HCT116 (cell line): ENCODE data around the gene TMEM138. TPM values are rescaled to one million over a fixed set of nuclear protein-coding genes. Genes with fewer than 3 reads are reported as not detected.

Source experiments
- ATAC-seq: fragments of 200-7000 bp; cut with Tn5 transposase; 2 replicates; pipeline ENCODE4 v1.9.1; 2020; ENCODE audit warnings: mild to moderate bottlenecking, moderate library complexity
- BruUV-seq: library from RNA; stranded (reverse); fragments of 400-500 nt; replicated peaks from 2 replicates; lab custom pipeline; 2021; lab: Mats Ljungman, UMichigan
- CTCF ChIA-PET: fragments of 300-600 bp; sonication (Branson Sonifier 250); formaldehyde crosslinking; loops from one replicate; lab custom pipeline; 2021; ENCODE audit warnings: antibody characterized with exemption; lab: Charles Lee
- POLR2A ChIA-PET: fragments of 300-600, 350-600 bp; sonication (Branson Sonifier 250); formaldehyde crosslinking; loops from one replicate; lab custom pipeline; 2021; ENCODE audit warnings: antibody characterized with exemption; lab: Charles Lee
- RAD21 ChIA-PET, 2 experiments: fragments of 300-600 bp; sonication (Branson Sonifier 250); formaldehyde crosslinking; loops; one replicate each; lab custom pipeline; 2023; ENCODE audit warnings: low total read pairs in 2 of 2; ENCODE audit not compliant: uncharacterized antibody in 2 of 2, unreplicated experiment in 2 of 2, low non-redundant PET in 1 of 2; lab: Charles Lee
- DNase-seq: peaks from one replicate; pipeline ENCODE4 v3.0.0-alpha.2; 2010; ENCODE audit warnings: low read depth, low spot score
- H2AFZ ChIP-seq: fragments of 200-600 bp; shearing (Covaris generic), sonication (generic); 2 replicates; pipeline ENCODE4 v1.6.1; 2017; ENCODE audit warnings: low read depth, mixed run types, mixed read lengths, antibody characterized with exemption, low read length; ENCODE audit not compliant: poor library complexity, severe bottlenecking
- H3K27ac ChIP-seq: 2 replicates; pipeline ENCODE4 v1.5.1; 2012; ENCODE audit warnings: low read depth, low read length
- H3K27me3 ChIP-seq: fragments of 200-600 bp; sonication (generic); 2 replicates; pipeline ENCODE4 v1.6.1; 2016; ENCODE audit warnings: mixed run types, low read length, mixed read lengths; ENCODE audit not compliant: insufficient read depth
- H3K36me3 ChIP-seq, 2 experiments: fragments of 200-500 bp in 1 of 2; fragments of 200-600 bp in 1 of 2; sonication (Bioruptor generic) in 1 of 2; sonication (generic) in 1 of 2; 2 replicates each; pipeline versions ENCODE4 v1.5.1 to v1.6.1; 2014 to 2016; ENCODE audit warnings: low read length in 2 of 2, inconsistent platforms in 1 of 2, mixed read lengths in 1 of 2, mixed run types in 1 of 2; ENCODE audit not compliant: insufficient read depth in 2 of 2, control insufficient read depth in 1 of 2
- H3K4me1 ChIP-seq, 2 experiments: fragments of 200-600 bp in 1 of 2; sonication (generic) in 1 of 2; 2 replicates each; pipeline versions ENCODE4 v1.5.1 to v1.6.1; 2012 to 2017; ENCODE audit warnings: low read length in 2 of 2, inconsistent platforms in 1 of 2, mild to moderate bottlenecking in 1 of 2, mixed read lengths in 1 of 2, mixed run types in 1 of 2, moderate library complexity in 1 of 2; ENCODE audit not compliant: insufficient read depth in 2 of 2, control insufficient read depth in 1 of 2
- H3K4me2 ChIP-seq: fragments of 200-600 bp; sonication (generic); 2 replicates; pipeline ENCODE4 v1.6.1; 2017; ENCODE audit warnings: mixed run types, low read length, mixed read lengths
- H3K4me3 ChIP-seq, 2 experiments: fragments of 200-600 bp in 1 of 2; sonication (generic) in 1 of 2; replicated peaks in 1 of 2; 2 replicates each; pipeline ENCODE4 v1.5.1; 2011 to 2016; ENCODE audit warnings: low read length in 2 of 2, control low read depth in 1 of 2, low read depth in 1 of 2, mild to moderate bottlenecking in 1 of 2, mixed read lengths in 1 of 2, mixed run types in 1 of 2
- H3K79me2 ChIP-seq: fragments of 200-600 bp; sonication (generic); 2 replicates; pipeline ENCODE4 v1.6.1; 2017; ENCODE audit warnings: mild to moderate bottlenecking, mixed run types, low read length, moderate library complexity, mixed read lengths; ENCODE audit not compliant: insufficient read depth
- H3K9ac ChIP-seq: fragments of 200-600 bp; sonication (generic); 2 replicates; pipeline ENCODE4 v1.6.1; 2016; ENCODE audit warnings: low read length, mixed read lengths
- H3K9me2 ChIP-seq: fragments of 200-600 bp; sonication (generic), shearing (Covaris generic); 2 replicates; pipeline ENCODE4 v1.6.1; 2017; ENCODE audit warnings: mixed run types, mild to moderate bottlenecking, moderate library complexity; ENCODE audit not compliant: insufficient read depth
- H3K9me3 ChIP-seq, 2 experiments: fragments of 200-500 bp in 1 of 2; fragments of 200-600 bp in 1 of 2; sonication (Bioruptor generic) in 1 of 2; sonication (generic) in 1 of 2; 2 replicates each; pipeline ENCODE4 v1.6.1; 2014 to 2017; ENCODE audit warnings: low read length in 2 of 2, mixed read lengths in 2 of 2, inconsistent platforms in 1 of 2, low read depth in 1 of 2, mild to moderate bottlenecking in 1 of 2, mixed run types in 1 of 2, moderate library complexity in 1 of 2; ENCODE audit not compliant: control insufficient read depth in 1 of 2, insufficient read depth in 1 of 2
- H4K20me1 ChIP-seq: fragments of 200-600 bp; sonication (generic), shearing (Covaris generic); 2 replicates; pipeline ENCODE4 v1.6.1; 2017; ENCODE audit warnings: mixed run types, mild to moderate bottlenecking, moderate library complexity; ENCODE audit not compliant: insufficient read depth
- CEBPB ChIP-seq: IDR thresholded peaks from 2 replicates; pipeline ENCODE4 v1.6.1; 2012; ENCODE audit warnings: low read depth
- EZH2 ChIP-seq: fragments of 200-600 bp; sonication (generic); IDR thresholded peaks from 2 replicates; pipeline ENCODE4 v1.6.1; 2017; ENCODE audit warnings: antibody characterized with exemption, mixed run types
- JUND ChIP-seq: IDR thresholded peaks from 2 replicates; pipeline ENCODE4 v1.6.1; 2012
- POLR2AphosphoS5 ChIP-seq: IDR thresholded peaks from 2 replicates; pipeline ENCODE4 v1.6.1; 2011; ENCODE audit warnings: mild to moderate bottlenecking, low read depth, low read length, moderate library complexity
- RAD21 ChIP-seq: IDR thresholded peaks from 2 replicates; pipeline ENCODE4 v1.6.1; 2012; ENCODE audit warnings: low read depth, mild to moderate bottlenecking
- SIN3A ChIP-seq: IDR thresholded peaks from 2 replicates; pipeline ENCODE4 v1.6.1; 2012; ENCODE audit warnings: low read depth
- SP1 ChIP-seq: IDR thresholded peaks from 2 replicates; pipeline ENCODE4 v1.6.1; 2012; ENCODE audit warnings: low read depth
- SRF ChIP-seq: IDR thresholded peaks from 2 replicates; pipeline ENCODE4 v1.6.1; 2012; ENCODE audit warnings: low read depth
- TCF7L2 ChIP-seq: IDR thresholded peaks from 2 replicates; pipeline ENCODE4 v1.7.0; 2011; ENCODE audit warnings: borderline replicate concordance, inconsistent platforms; ENCODE audit not compliant: insufficient read depth, insufficient read length; ENCODE audit errors: extremely low read depth
- YY1 ChIP-seq: IDR thresholded peaks from 2 replicates; pipeline ENCODE4 v1.6.1; 2011; ENCODE audit warnings: low read length, low read depth, moderate library complexity, mild to moderate bottlenecking; ENCODE audit not compliant: insufficient replicate concordance; ENCODE audit errors: extremely low read depth
- intact Hi-C: fragments of 100-400 bp; cut with micrococcal nuclease; formaldehyde crosslinking; loops from 2 replicates; pipeline ENCODE4 v1.10.0; 2022
- total RNA-seq: library from RNA; stranded (reverse); gene quantifications from one replicate; pipeline ENCODE4 v1.2.1, GENCODE V29; 2021; ENCODE audit not compliant: unreplicated experiment
- TF ChIP-seq, protein P1 (sequence below): IDR thresholded peaks from 2 replicates; pipeline ENCODE4 v1.6.1; 2011; ENCODE audit warnings: mild to moderate bottlenecking, low read length, moderate library complexity; ENCODE audit not compliant: insufficient replicate concordance; ENCODE audit errors: extremely low read depth
- TF ChIP-seq, protein P2 (sequence below): IDR thresholded peaks from 2 replicates; pipeline ENCODE4 v1.6.1; 2012

The TMEM138 gene
- total RNA-seq, 1 experiment from 2014 or later: 45.0 TPM

DNA sequence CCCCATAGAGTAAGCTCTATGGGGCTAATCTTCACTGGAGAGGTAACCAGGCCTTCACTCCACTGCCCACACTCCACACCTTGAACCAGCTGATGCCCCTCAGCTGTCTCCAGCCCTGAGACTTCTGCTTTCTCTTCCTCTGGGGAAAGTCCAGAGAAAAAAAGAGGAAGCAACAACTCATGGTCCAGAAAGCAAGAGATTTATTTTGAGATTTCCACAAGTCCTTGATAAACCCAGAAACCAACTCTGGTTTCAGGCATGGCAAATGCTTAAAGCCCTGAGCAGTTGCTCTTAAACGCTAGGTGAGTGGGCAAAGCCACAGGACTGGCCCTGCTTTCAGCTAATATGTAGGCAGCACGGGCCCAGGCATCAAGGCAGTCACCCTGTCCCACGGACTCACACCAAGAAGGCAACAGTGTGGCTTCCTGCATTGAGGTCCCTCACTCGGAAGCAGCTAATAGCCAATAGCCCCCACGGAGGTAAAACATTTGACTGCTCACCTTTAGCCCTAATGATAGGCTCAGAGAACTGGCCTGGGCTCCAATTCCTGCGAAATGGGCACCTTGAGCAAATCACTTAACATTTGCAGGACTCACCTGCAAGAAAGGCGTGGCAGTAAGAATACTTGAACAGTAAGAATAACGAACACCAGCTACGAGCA lies 4.8 kb upstream of the TMEM138 start:
- TF ChIP-seq SP1 (no peak), EZH2 (no peak), TCF7L2 (no peak), SIN3A (no peak), POLR2AphosphoS5 (no peak), RAD21 (no peak), SRF (no peak), YY1 (no peak), CEBPB (no peak), JUND (no peak)
- TF ChIP-seq, protein P1, sequence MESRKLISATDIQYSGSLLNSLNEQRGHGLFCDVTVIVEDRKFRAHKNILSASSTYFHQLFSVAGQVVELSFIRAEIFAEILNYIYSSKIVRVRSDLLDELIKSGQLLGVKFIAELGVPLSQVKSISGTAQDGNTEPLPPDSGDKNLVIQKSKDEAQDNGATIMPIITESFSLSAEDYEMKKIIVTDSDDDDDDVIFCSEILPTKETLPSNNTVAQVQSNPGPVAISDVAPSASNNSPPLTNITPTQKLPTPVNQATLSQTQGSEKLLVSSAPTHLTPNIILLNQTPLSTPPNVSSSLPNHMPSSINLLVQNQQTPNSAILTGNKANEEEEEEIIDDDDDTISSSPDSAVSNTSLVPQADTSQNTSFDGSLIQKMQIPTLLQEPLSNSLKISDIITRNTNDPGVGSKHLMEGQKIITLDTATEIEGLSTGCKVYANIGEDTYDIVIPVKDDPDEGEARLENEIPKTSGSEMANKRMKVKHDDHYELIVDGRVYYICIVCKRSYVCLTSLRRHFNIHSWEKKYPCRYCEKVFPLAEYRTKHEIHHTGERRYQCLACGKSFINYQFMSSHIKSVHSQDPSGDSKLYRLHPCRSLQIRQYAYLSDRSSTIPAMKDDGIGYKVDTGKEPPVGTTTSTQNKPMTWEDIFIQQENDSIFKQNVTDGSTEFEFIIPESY: no peak
- TF ChIP-seq, protein P2, sequence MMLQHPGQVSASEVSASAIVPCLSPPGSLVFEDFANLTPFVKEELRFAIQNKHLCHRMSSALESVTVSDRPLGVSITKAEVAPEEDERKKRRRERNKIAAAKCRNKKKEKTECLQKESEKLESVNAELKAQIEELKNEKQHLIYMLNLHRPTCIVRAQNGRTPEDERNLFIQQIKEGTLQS: no peak
- ATAC-seq (no peak), DNase-seq (no peak)
- H3K9ac ChIP-seq: no peak overlapping the region
- H3K9me3 ChIP-seq: no peaks in the 10 kb centered on the region
- H3K4me1 ChIP-seq: peaks cover 0 to 13% of the 10 kb centered on the region in 2 experiments; a peak in 1 of 4 replicates
- ChIA-PET RAD21 (no interaction called here), POLR2A (no interaction called here), CTCF (interaction anchor here (1.5 kb wide), 1 partner anchor 28 kb away, joined by 3 read pairs; no protein-coding TSS in a partner anchor)
- BruUV-seq: no TSS peak
- no peaks in the 10 kb centered on the region for H3K9me2 ChIP-seq
- peaks cover 0 to 2% of the 10 kb centered on the region in 2 experiments; a peak in 2 of 4 replicates for H3K36me3 ChIP-seq
- no peak overlapping the region for H2AFZ ChIP-seq
- H3K4me2 ChIP-seq: no peak overlapping the region
- no peaks in the 10 kb centered on the region for H4K20me1 ChIP-seq
- no peak overlapping the region for H3K27ac ChIP-seq
- intact Hi-C loops: no loop called here
- no peak overlapping the region for H3K4me3 ChIP-seq
- H3K27me3 ChIP-seq: no peaks in the 10 kb centered on the region
- H3K79me2 ChIP-seq: peaks cover 7% of the 10 kb centered on the region
